ENCODE measurements around the gene GPC6.

DNA sequence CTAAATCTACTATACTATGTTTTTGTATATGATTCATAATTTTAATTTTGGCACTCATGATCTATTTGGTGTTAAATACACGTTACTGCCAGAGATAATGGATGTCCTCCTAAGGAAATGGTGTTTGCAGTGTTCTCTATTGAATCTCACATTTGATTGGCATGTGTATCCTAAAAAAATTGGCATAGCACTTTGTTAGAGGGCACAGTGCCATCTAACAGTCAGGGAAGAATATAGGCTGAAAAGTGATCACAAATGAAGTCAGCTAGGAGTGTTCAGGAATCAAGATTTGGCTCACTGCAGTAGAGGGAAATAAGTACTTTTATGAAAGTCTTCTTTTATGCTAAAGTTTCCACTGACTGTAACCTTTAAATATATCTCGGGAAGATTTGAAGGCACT lies 624.6 kb downstream of the GPC6 start:
- TF ChIP-seq, protein P1, sequence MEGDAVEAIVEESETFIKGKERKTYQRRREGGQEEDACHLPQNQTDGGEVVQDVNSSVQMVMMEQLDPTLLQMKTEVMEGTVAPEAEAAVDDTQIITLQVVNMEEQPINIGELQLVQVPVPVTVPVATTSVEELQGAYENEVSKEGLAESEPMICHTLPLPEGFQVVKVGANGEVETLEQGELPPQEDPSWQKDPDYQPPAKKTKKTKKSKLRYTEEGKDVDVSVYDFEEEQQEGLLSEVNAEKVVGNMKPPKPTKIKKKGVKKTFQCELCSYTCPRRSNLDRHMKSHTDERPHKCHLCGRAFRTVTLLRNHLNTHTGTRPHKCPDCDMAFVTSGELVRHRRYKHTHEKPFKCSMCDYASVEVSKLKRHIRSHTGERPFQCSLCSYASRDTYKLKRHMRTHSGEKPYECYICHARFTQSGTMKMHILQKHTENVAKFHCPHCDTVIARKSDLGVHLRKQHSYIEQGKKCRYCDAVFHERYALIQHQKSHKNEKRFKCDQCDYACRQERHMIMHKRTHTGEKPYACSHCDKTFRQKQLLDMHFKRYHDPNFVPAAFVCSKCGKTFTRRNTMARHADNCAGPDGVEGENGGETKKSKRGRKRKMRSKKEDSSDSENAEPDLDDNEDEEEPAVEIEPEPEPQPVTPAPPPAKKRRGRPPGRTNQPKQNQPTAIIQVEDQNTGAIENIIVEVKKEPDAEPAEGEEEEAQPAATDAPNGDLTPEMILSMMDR (IDR thresholded peaks at IDR 0.05) = no peak
- TF ChIP-seq POLR2AphosphoS5 (IDR thresholded peaks at IDR 0.05) = no peak
